GM12891 (cell line): ENCODE measurements around the gene BCL2L13.

Source experiments
- DNase-seq: peaks from one replicate; pipeline ENCODE4 v3.0.0; 2011; ENCODE audit warnings: low spot score; ENCODE audit not compliant: insufficient read length
- FAIRE-seq: peaks from 2 replicates; lab custom pipeline; 2011; peaks lifted over from hg19 to GRCh38; lab: Jason Lieb, UNC
- PAX5 ChIP-seq: IDR thresholded peaks from 2 replicates; pipeline ENCODE4 v1.6.1; 2011; ENCODE audit warnings: low read length, moderate library complexity, mild to moderate bottlenecking; ENCODE audit not compliant: insufficient read depth, severe bottlenecking
- POLR2A ChIP-seq: IDR thresholded peaks from 2 replicates; pipeline ENCODE4 v1.6.1; 2011; ENCODE audit warnings: low read depth, low read length, control low read depth
- POLR2AphosphoS5 ChIP-seq: IDR thresholded peaks from 2 replicates; pipeline ENCODE4 v1.6.1; 2011; ENCODE audit warnings: low read depth, low read length, control low read depth
- POU2F2 ChIP-seq: IDR thresholded peaks from 2 replicates; pipeline ENCODE4 v1.6.1; 2011; ENCODE audit warnings: low read depth, mild to moderate bottlenecking, control low read depth, low read length, moderate library complexity
- SPI1 ChIP-seq: IDR thresholded peaks from 2 replicates; pipeline ENCODE4 v1.6.1; 2011; ENCODE audit warnings: low read depth, low read length, control low read depth
- TAF1 ChIP-seq: IDR thresholded peaks from 2 replicates; pipeline ENCODE4 v1.6.1; 2011; ENCODE audit warnings: low read depth, low read length, control low read depth

BCL2L13 gene

GRCh38 chr22:17738386-17739128 lies 100.0 kb downstream of the BCL2L13 start:
- FAIRE-seq (no peak), DNase-seq (no peak)
- TF ChIP-seq SPI1 (no peak), POLR2AphosphoS5 (no peak), PAX5 (no peak)

- no peak for FAIRE-seq
Measured at GRCh38 chr22:17739196-17739975, 100.8 kb downstream of the BCL2L13 start.

GRCh38 chr22:17741866-17742526 lies 103.4 kb downstream of the BCL2L13 start:
- FAIRE-seq (peak; percentile 69), DNase-seq (no peak)
- no peak for TF ChIP-seq POLR2A
- no peak for TF ChIP-seq TAF1
- no peak for TF ChIP-seq POLR2AphosphoS5
- no peak for TF ChIP-seq POU2F2
- no peak for TF ChIP-seq SPI1
- TF ChIP-seq PAX5 = no peak

More at GRCh38 chr22:17739196-17739975, 100.8 kb downstream of the BCL2L13 start:
- DNase-seq = no peak
- TF ChIP-seq PAX5 = no peak
- TF ChIP-seq POLR2A = no peak
- no peak for TF ChIP-seq POLR2AphosphoS5
- no peak for TF ChIP-seq TAF1
- TF ChIP-seq SPI1 = no peak
- TF ChIP-seq POU2F2 = no peak

GRCh38 chr22:17742527-17742902 lies 104.0 kb downstream of the BCL2L13 start:
- TF ChIP-seq POLR2AphosphoS5 (no peak), POU2F2 (no peak; the same call in 1 of the 2 replicates), POLR2A (no peak), TAF1 (no peak), SPI1 (no peak), PAX5 (no peak)
- FAIRE-seq (peak; percentile 89), DNase-seq (peak; percentile 97)

- FAIRE-seq (no peak), DNase-seq (no peak)
- TF ChIP-seq POLR2AphosphoS5 (no peak), TAF1 (no peak), POU2F2 (no peak), POLR2A (no peak), SPI1 (no peak)
Measured at GRCh38 chr22:17743661-17744411, 105.3 kb downstream of the BCL2L13 start.

GRCh38 chr22:17744430-17744829 lies 105.9 kb downstream of the BCL2L13 start:
- DNase-seq (no peak), FAIRE-seq (no peak)
- TF ChIP-seq TAF1 (no peak), SPI1 (no peak), POLR2A (no peak), PAX5 (no peak), POU2F2 (no peak), POLR2AphosphoS5 (no peak)

GRCh38 chr22:17746916-17747315 lies 108.4 kb downstream of the BCL2L13 start:
- no peak for FAIRE-seq
- no peak for DNase-seq
- TF ChIP-seq POLR2AphosphoS5 (no peak), POLR2A (no peak), SPI1 (no peak)

GRCh38 chr22:17748555-17749353 lies 110.2 kb downstream of the BCL2L13 start:
- TF ChIP-seq POLR2A = no peak
- FAIRE-seq (no peak), DNase-seq (no peak)
